Choroid plexus epithelial cell (primary cell): ENCODE results near the gene COG5.

ENCODE experiments used
- DNase-seq: peaks from one replicate; pipeline ENCODE4 v3.0.0-alpha.2; 2010; ENCODE audit warnings: low read depth
- H3K4me3 ChIP-seq: 2 replicates; pipeline ENCODE4 v1.5.1; 2011; ENCODE audit warnings: low read depth, mild to moderate bottlenecking, control low read depth, low read length, moderate library complexity
- CTCF ChIP-seq: conservative IDR thresholded peaks from 2 replicates; pipeline ENCODE4 v1.5.1; 2011; ENCODE audit warnings: low read depth, mild to moderate bottlenecking, control low read depth, inconsistent platforms, low read length, moderate library complexity

COG5 gene

DNA sequence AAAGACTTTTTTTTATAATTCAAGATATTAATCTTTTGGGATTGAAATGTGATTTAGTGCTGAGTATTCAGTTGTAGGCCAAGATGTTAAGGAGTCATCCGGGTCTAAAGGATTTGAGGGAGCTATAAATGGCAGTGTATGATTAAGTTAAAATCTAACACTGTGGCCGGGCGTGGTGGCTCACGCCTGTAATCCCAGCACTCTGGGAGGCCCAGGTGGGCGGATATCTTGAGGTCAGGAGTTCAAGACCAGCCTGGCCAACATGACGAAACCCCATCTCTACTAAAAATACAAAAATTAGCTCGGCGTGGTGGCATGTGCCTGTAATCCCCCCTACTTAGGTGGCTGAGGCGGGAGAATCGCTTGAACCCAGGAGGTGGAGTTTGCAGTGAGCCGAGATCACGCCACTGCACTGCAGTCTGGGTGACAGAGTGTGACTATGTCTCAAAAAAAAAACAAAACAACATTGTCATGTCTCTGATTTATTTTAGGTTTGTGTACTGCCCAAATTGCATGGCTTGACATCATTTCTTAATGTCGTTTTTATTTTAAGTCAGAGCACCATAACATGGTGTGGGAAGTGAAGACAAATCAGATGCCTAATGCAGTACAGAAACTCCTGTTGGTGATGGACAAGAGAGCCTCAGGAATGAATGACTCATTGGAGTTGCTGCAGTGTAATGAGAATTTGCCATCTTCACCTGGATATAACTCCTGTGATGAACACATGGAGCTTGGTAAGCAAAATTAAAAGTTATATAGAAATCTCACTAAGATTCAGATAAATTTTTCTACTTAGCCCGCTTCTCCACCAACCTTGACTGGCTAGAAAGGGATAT, 384.2 kb downstream of the COG5 start:
- DNase-seq = peak; percentile 56
- no peak for TF ChIP-seq CTCF
- no peak overlapping the region for H3K4me3 ChIP-seq

- no peak for DNase-seq
- TF ChIP-seq CTCF = no peak
- H3K4me3 ChIP-seq = no peak overlapping the region
Observed at GRCh38 chr7:107173691-107174406, 389.9 kb downstream of the COG5 start.

DNA sequence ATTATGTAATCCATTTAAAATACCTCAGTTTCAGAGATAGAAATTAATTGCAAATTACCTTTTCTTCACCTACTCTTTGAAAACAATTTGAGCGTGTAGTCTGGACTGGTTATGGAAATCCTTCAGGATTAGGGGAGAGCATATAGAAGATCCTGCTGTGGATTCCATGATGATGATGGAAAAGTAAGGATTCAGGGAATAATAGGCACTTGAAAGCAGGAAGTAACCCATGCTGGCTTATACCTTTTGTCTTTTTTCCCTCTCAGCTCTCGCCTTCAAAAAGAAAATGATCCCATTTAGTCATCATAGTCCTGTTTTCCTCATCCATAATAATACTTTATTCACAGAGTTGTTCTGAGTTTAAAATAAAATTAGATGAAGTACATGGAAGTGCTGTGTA, 390.5 kb downstream of the COG5 start:
- H3K4me3 ChIP-seq = no peak overlapping the region
- no peak for TF ChIP-seq CTCF
- DNase-seq = no peak

- DNase-seq = no peak
- H3K4me3 ChIP-seq = no peak overlapping the region
- no peak for TF ChIP-seq CTCF
Observed at GRCh38 chr7:107172276-107173032, 391.3 kb downstream of the COG5 start.

- no peak overlapping the region for H3K4me3 ChIP-seq
Observed at GRCh38 chr7:107171496-107171895, 392.2 kb downstream of the COG5 start.

More at GRCh38 chr7:107171496-107171895, 392.2 kb downstream of the COG5 start:
- no peak for TF ChIP-seq CTCF
- DNase-seq = no peak
